ENCODE results near the gene NRXN3. TPM values are rescaled to one million over a fixed set of nuclear protein-coding genes. Genes with fewer than 3 reads are reported as not detected.

NRXN3 gene
- total RNA-seq, 1 experiment from 2014 or later: not detected

GRCh38 chr14:79910086-79910485 lies 1739.9 kb downstream of the NRXN3 start:
- Mint-ChIP-seq H3K4me1 (ENCODE audit: low read depth, unreplicated experiment) (no peaks in the 10 kb centered on the region), H3K4me3 (ENCODE audit: low read depth, unreplicated experiment) (no peak overlapping the region), H3K36me3 (ENCODE audit: insufficient read depth, unreplicated experiment) (no peaks in the 10 kb centered on the region), H3K9me3 (ENCODE audit: low read depth, unreplicated experiment) (peaks cover 9% of the 10 kb centered on the region), H3K27ac (ENCODE audit: unreplicated experiment) (no peak overlapping the region), H3K27me3 (ENCODE audit: unreplicated experiment) (no peaks in the 10 kb centered on the region)
- BruUV-seq (replicated peaks): no TSS peak
- no peak for TF ChIP-seq CTCF (IDR thresholded peaks at IDR 0.05; ENCODE audit: unreplicated experiment)
- CTCF ChIA-PET: no interaction called here
- no peak for DNase-seq
- intact Hi-C loops (cut with micrococcal nuclease; ENCODE audit: unreplicated experiment): no loop called here

- Mint-ChIP-seq H3K9me3 (ENCODE audit: low read depth, unreplicated experiment) (peaks cover 9% of the 10 kb centered on the region), H3K27ac (ENCODE audit: unreplicated experiment) (no peak overlapping the region), H3K4me3 (ENCODE audit: low read depth, unreplicated experiment) (no peak overlapping the region), H3K4me1 (ENCODE audit: low read depth, unreplicated experiment) (no peaks in the 10 kb centered on the region), H3K36me3 (ENCODE audit: insufficient read depth, unreplicated experiment) (no peaks in the 10 kb centered on the region), H3K27me3 (ENCODE audit: unreplicated experiment) (no peaks in the 10 kb centered on the region)
- TF ChIP-seq CTCF (IDR thresholded peaks at IDR 0.05; ENCODE audit: unreplicated experiment): no peak
- no peak for DNase-seq
- CTCF ChIA-PET: no interaction called here
- no TSS peak for BruUV-seq (replicated peaks)
- intact Hi-C loops (cut with micrococcal nuclease; ENCODE audit: unreplicated experiment): no loop called here
Measured at GRCh38 chr14:79911744-79912143, 1741.6 kb downstream of the NRXN3 start.

GRCh38 chr14:79914595-79914994 lies 1744.4 kb downstream of the NRXN3 start:
- DNase-seq: no peak
- H3K9me3 Mint-ChIP-seq (ENCODE audit: low read depth, unreplicated experiment): peaks cover 9% of the 10 kb centered on the region
- H3K4me3 Mint-ChIP-seq (ENCODE audit: low read depth, unreplicated experiment): no peak overlapping the region
- BruUV-seq (replicated peaks): no TSS peak
- no peak for TF ChIP-seq CTCF (IDR thresholded peaks at IDR 0.05; ENCODE audit: unreplicated experiment)
- no peaks in the 10 kb centered on the region for H3K36me3 Mint-ChIP-seq (ENCODE audit: insufficient read depth, unreplicated experiment)
- CTCF ChIA-PET: no interaction called here
- no peaks in the 10 kb centered on the region for H3K4me1 Mint-ChIP-seq (ENCODE audit: low read depth, unreplicated experiment)
- peaks cover 4% of the 10 kb centered on the region for H3K27me3 Mint-ChIP-seq (ENCODE audit: unreplicated experiment)
- intact Hi-C loops (cut with micrococcal nuclease; ENCODE audit: unreplicated experiment): no loop called here
- H3K27ac Mint-ChIP-seq (ENCODE audit: unreplicated experiment): no peak overlapping the region

- Mint-ChIP-seq H3K4me3 (ENCODE audit: low read depth, unreplicated experiment) (no peak overlapping the region), H3K36me3 (ENCODE audit: insufficient read depth, unreplicated experiment) (no peaks in the 10 kb centered on the region), H3K27me3 (ENCODE audit: unreplicated experiment) (peaks cover 11% of the 10 kb centered on the region), H3K4me1 (ENCODE audit: low read depth, unreplicated experiment) (no peaks in the 10 kb centered on the region), H3K27ac (ENCODE audit: unreplicated experiment) (no peak overlapping the region), H3K9me3 (ENCODE audit: low read depth, unreplicated experiment) (peaks cover 9% of the 10 kb centered on the region)
- intact Hi-C loops (cut with micrococcal nuclease; ENCODE audit: unreplicated experiment): no loop called here
- TF ChIP-seq CTCF (IDR thresholded peaks at IDR 0.05; ENCODE audit: unreplicated experiment): no peak
- BruUV-seq (replicated peaks): no TSS peak
- CTCF ChIA-PET: no interaction called here
- no peak for DNase-seq
Measured at GRCh38 chr14:79915406-79915805, 1745.2 kb downstream of the NRXN3 start.

- no peak for TF ChIP-seq CTCF (IDR thresholded peaks at IDR 0.05; ENCODE audit: unreplicated experiment)
- Mint-ChIP-seq H3K9me3 (ENCODE audit: low read depth, unreplicated experiment) (peaks cover 14% of the 10 kb centered on the region), H3K36me3 (ENCODE audit: insufficient read depth, unreplicated experiment) (no peaks in the 10 kb centered on the region), H3K27me3 (ENCODE audit: unreplicated experiment) (peaks cover 20% of the 10 kb centered on the region), H3K4me1 (ENCODE audit: low read depth, unreplicated experiment) (no peaks in the 10 kb centered on the region), H3K4me3 (ENCODE audit: low read depth, unreplicated experiment) (no peak overlapping the region), H3K27ac (ENCODE audit: unreplicated experiment) (no peak overlapping the region)
- BruUV-seq (replicated peaks): no TSS peak
- no peak for DNase-seq
- intact Hi-C loops (cut with micrococcal nuclease; ENCODE audit: unreplicated experiment): no loop called here
- CTCF ChIA-PET: no interaction called here
Measured at GRCh38 chr14:79916281-79916680, 1746.1 kb downstream of the NRXN3 start.
